Tibial nerve (tissue), 4 donors: Measurements from ENCODE around the gene ZFHX2. TPM values are rescaled to one million over a fixed set of nuclear protein-coding genes. Genes with fewer than 3 reads are reported as not detected.

Source experiments
- DNase-seq, 2 donors: peaks; one replicate each; pipeline ENCODE4 v3.0.0-alpha.2; 2019; ENCODE audit warnings: low spot score in 2 of 2
- H3K27ac ChIP-seq, 4 donors: fragments of 200-600 bp; sonication (generic) in 3 of 4; one replicate each; pipeline ENCODE4 v1.5.1; 2017 to 2019; ENCODE audit warnings: mild to moderate bottlenecking in 1 of 4
- H3K27me3 ChIP-seq, 2 donors: fragments of 200-600 bp; sonication (generic) in 1 of 2; one replicate each; pipeline versions ENCODE4 v1.5.1 to v1.6.0; 2017 to 2019
- H3K36me3 ChIP-seq, 3 donors: fragments of 200-600 bp; sonication (generic); one replicate each; pipeline ENCODE4 v1.5.1; 2018 to 2019
- H3K4me1 ChIP-seq, 4 donors: fragments of 200-600 bp; sonication (generic) in 3 of 4; one replicate each; pipeline ENCODE4 v1.5.1; 2017 to 2019
- H3K4me3 ChIP-seq, 4 donors: fragments of 200-600 bp; sonication (generic) in 3 of 4; one replicate each; pipeline ENCODE4 v1.5.1; 2017 to 2019; ENCODE audit warnings: mild to moderate bottlenecking in 1 of 4, moderate library complexity in 1 of 4
- H3K9me3 ChIP-seq, 4 donors: fragments of 200-600 bp; sonication (generic) in 3 of 4; one replicate each; pipeline ENCODE4 v1.5.1; 2017 to 2019
- EP300 ChIP-seq, 2 donors: sonication (generic); formaldehyde crosslinking; IDR thresholded peaks; one replicate each; pipeline ENCODE4 v1.6.1; 2017; ENCODE audit warnings: antibody characterized with exemption in 2 of 2, mild to moderate bottlenecking in 1 of 2
- POLR2A ChIP-seq, 2 donors: fragments of 450-650 bp; IDR thresholded peaks; one replicate each; pipeline ENCODE4 v1.6.1; 2017; ENCODE audit warnings: antibody characterized with exemption in 2 of 2, mild to moderate bottlenecking in 2 of 2, moderate library complexity in 2 of 2
- WGBS, 2 donors: methylation state at CpG; one replicate each; pipeline ENCODE4 v1.1.5; 2018; 5-methylcytosine and 5-hydroxymethylcytosine counted together
- total RNA-seq, 4 donors: library from RNA; depleted of rRNA; stranded (reverse); fragments of >200 nt; gene quantifications; one replicate each; pipeline ENCODE4 v1.1.0, GENCODE V29; 2016
- TF ChIP-seq, protein P1 (sequence below), 5 experiments: fragments of 200-600 bp in 3 of 5; fragments of 450-650 bp in 2 of 5; sonication (generic) in 3 of 5; IDR thresholded peaks; one replicate each; pipeline ENCODE4 v1.5.1; 2016 to 2019; ENCODE audit warnings: antibody characterized with exemption in 5 of 5, mild to moderate bottlenecking in 3 of 5, moderate library complexity in 2 of 5

ZFHX2 gene
- total RNA-seq, 4 donors from 2014 or later = 2.1 to 3.9 (median 2.6) TPM

DNA sequence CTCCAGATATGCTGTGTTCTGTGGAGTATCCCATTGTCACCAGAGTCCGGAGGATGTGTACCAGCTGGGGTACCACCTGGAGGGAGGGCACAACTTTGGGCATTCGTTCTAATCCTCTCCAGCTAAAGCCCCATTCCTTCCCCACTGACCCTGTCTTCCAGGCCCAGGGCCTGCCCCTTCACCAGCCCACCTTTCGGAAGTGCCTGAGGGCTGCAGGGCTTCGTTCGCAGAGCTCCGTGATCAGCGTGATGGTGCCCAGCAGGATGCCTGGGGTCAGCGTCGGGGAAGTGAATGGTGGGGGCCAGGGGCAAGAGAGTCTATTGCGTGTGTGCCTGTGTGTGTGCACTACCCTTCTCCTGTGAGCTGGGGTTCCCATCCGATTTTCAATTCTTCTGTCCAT lies 14.1 kb upstream of the ZFHX2 start:
- DNase-seq = no peak
- WGBS, 2 donors = 85 to 86% methylated on average over 10 to 11 of the region's 11 CpGs

DNA sequence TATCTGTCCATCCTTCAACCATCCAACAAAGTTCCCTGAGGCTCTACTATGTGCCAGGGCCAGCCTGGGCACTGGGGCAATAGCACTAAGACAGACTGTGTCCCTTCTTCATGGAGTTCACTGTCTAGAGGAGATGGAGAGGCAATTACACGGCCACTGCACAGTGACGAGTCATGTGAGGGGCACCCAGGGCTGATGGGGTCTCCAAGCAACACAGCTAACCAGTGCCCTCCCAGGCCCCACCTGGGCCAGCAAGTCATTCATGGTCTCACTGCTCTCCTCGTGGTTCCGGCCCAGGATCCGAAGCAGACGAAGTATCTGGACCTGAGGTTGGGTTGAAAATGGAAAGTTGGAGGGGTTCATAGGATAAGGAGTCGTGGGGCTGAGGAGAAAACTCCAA lies 13.3 kb upstream of the ZFHX2 start:
- Histone ChIP-seq H3K27me3 (no peaks in the 10 kb centered on the region), H3K36me3 (peaks cover 0 to 28% (median 0%) of the 10 kb centered on the region in 3 donors), H3K4me3 (no peak overlapping the region), H3K4me1 (peaks cover 0 to 15% (median 5%) of the 10 kb centered on the region in 4 donors), H3K9me3 (no peaks in the 10 kb centered on the region), H3K27ac (no peak overlapping the region)
- TF ChIP-seq, protein P1, sequence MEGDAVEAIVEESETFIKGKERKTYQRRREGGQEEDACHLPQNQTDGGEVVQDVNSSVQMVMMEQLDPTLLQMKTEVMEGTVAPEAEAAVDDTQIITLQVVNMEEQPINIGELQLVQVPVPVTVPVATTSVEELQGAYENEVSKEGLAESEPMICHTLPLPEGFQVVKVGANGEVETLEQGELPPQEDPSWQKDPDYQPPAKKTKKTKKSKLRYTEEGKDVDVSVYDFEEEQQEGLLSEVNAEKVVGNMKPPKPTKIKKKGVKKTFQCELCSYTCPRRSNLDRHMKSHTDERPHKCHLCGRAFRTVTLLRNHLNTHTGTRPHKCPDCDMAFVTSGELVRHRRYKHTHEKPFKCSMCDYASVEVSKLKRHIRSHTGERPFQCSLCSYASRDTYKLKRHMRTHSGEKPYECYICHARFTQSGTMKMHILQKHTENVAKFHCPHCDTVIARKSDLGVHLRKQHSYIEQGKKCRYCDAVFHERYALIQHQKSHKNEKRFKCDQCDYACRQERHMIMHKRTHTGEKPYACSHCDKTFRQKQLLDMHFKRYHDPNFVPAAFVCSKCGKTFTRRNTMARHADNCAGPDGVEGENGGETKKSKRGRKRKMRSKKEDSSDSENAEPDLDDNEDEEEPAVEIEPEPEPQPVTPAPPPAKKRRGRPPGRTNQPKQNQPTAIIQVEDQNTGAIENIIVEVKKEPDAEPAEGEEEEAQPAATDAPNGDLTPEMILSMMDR (IDR thresholded peaks at IDR 0.05) = no peak
- TF ChIP-seq EP300 (IDR thresholded peaks at IDR 0.05) = no peak
- TF ChIP-seq POLR2A (IDR thresholded peaks at IDR 0.05) = no peak
- 78 to 79% methylated on average over 6 to 7 of the region's 7 CpGs for WGBS, 2 donors
- no peak for DNase-seq

More for the DNA sequence above, 14.1 kb upstream of the ZFHX2 start:
- Histone ChIP-seq H3K36me3 (peaks cover 0 to 23% (median 0%) of the 10 kb centered on the region in 3 donors), H3K27ac (no peak overlapping the region), H3K4me3 (no peak overlapping the region), H3K4me1 (peaks cover 0 to 15% (median 5%) of the 10 kb centered on the region in 4 donors), H3K9me3 (no peaks in the 10 kb centered on the region), H3K27me3 (peaks cover 0 to 2% of the 10 kb centered on the region in 2 donors)
- TF ChIP-seq, protein P1 (IDR thresholded peaks at IDR 0.05) = no peak
- TF ChIP-seq POLR2A (IDR thresholded peaks at IDR 0.05) (no peak), EP300 (IDR thresholded peaks at IDR 0.05) (no peak)

- no peak overlapping the region for H3K27ac ChIP-seq
- no peak for DNase-seq
- H3K9me3 ChIP-seq = no peaks in the 10 kb centered on the region
- no peaks in the 10 kb centered on the region for H3K27me3 ChIP-seq
- H3K4me3 ChIP-seq = no peak overlapping the region
- H3K36me3 ChIP-seq = peaks cover 0 to 34% (median 0%) of the 10 kb centered on the region in 3 donors
- 86% methylated on average over 13 of the region's 13 CpGs for WGBS, 2 donors
- peaks cover 0 to 15% (median 5%) of the 10 kb centered on the region in 4 donors for H3K4me1 ChIP-seq
- TF ChIP-seq, protein P1 (IDR thresholded peaks at IDR 0.05) = no peak
- no peak for TF ChIP-seq POLR2A (IDR thresholded peaks at IDR 0.05)
- no peak for TF ChIP-seq EP300 (IDR thresholded peaks at IDR 0.05)
Observed at GRCh38 chr14:23564181-23564812, 12.7 kb upstream of the ZFHX2 start.

- 78 to 84% methylated on average over 14 of the region's 14 CpGs for WGBS, 2 donors
- DNase-seq = no peak
- Histone ChIP-seq H3K9me3 (no peaks in the 10 kb centered on the region), H3K4me3 (no peak overlapping the region), H3K4me1 (peaks cover 0 to 15% (median 5%) of the 10 kb centered on the region in 4 donors), H3K27ac (no peak overlapping the region), H3K27me3 (no peaks in the 10 kb centered on the region), H3K36me3 (peaks cover 0 to 39% (median 0%) of the 10 kb centered on the region in 3 donors)
- no peak for TF ChIP-seq EP300 (IDR thresholded peaks at IDR 0.05)
- TF ChIP-seq, protein P1 (IDR thresholded peaks at IDR 0.05) = no peak
- TF ChIP-seq POLR2A (IDR thresholded peaks at IDR 0.05) = no peak
Observed at GRCh38 chr14:23563473-23564180, 12.1 kb upstream of the ZFHX2 start.
